ENCODE data around the gene DENND1A.
"Not testable (repeated sequence)": the region's sequence is repeated elsewhere in the genome, so short reads cannot be mapped to it uniquely, and the experiment has no call there.

The DENND1A gene

DNA sequence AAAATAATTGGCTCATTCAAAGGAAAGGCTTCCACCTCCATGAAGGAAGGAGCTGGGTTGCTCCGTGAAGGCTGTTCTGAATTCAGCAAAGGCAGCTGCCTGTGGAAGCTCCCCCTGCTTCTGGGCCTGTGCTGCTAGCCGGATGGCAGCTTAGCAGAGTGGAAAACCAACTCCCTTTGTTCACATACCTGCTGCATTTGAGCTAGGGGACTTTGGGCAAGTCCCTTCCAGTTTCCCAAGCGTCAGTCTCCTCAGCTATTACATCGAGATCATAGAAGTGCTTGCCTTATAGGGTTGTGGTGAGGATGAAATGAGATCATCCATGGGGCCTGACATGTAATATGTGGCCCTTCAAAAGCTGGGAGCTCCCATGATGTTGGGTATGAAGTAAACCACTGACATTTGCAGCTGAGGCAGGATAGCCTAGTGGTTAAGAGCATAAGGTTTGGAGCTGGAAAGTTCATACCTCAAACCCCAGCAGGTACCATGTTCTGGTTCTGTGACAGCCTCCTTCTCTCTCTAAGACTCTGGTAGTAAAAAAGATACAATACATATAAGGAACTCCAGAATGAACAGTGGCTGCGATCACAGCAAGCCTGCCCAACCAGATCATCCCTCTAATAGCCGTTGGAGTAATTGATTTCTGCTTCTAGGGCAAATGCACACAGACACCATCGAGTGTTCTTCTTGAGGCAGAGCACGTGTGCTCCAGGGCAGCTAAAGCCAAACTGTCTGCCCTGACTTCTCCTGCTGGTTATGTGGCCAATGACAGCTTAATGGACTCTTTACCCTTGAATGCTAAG is 11.0 kb upstream of the DENND1A start:
- H3K4me3 ChIP-seq (ENCODE audit: low read length) = no peak overlapping the region
- TF ChIP-seq CTCF (conservative IDR thresholded peaks at IDR 0.05; ENCODE audit: low read depth, low read length) = peak; percentile 22
- DNase-seq (ENCODE audit: low read depth) = no peak

DNA sequence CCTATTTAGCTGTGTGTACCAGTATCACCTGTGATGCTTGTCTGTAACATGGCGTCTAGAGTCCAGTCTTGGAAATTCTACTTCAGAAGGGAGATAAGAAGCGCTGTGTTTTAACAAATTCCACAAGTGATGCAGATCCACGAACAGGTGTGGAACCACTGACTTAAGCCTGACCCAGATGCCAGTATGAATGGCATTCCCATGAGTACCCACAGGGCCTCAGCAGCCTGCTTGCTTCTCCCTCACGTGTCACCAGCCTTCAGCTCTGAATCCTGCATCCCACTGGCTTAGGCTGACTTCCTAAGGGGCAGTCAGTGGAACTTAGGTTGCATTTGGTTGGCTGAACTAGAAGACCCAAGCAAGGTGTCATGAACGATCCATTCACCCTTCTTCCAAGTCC is 8.5 kb upstream of the DENND1A start:
- TF ChIP-seq CTCF (conservative IDR thresholded peaks at IDR 0.05; ENCODE audit: low read depth, low read length) = no peak
- no peak overlapping the region for H3K4me3 ChIP-seq (ENCODE audit: low read length)
- no peak for DNase-seq (ENCODE audit: low read depth)

DNA sequence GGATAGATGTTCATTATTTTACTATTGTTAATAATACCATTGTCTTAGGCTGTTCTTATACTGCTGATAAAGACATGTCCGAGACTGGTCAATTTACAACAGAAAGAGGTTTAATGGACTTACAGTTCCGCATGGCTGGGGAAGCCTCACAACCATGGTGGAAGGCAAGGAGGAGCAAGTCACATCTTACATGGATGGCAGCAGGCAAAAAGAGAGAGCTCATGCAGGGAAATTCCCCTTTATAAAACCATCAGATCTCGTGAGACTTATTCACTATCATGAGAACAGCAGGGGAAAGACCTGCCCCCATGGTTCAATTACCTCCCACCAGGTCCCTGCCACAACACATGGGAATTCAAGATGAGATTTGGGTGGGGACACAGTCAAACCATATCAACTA is 6.6 kb upstream of the DENND1A start:
- not testable (repeated sequence) for H3K4me3 ChIP-seq (ENCODE audit: low read length); DNase-seq (ENCODE audit: low read depth)

GRCh38 chr9:123933440-123934212 is 3.7 kb upstream of the DENND1A start:
- no peak for TF ChIP-seq CTCF (conservative IDR thresholded peaks at IDR 0.05; ENCODE audit: low read depth, low read length)
- no peak overlapping the region for H3K4me3 ChIP-seq (ENCODE audit: low read length)
- DNase-seq (ENCODE audit: low read depth) = no peak

DNA sequence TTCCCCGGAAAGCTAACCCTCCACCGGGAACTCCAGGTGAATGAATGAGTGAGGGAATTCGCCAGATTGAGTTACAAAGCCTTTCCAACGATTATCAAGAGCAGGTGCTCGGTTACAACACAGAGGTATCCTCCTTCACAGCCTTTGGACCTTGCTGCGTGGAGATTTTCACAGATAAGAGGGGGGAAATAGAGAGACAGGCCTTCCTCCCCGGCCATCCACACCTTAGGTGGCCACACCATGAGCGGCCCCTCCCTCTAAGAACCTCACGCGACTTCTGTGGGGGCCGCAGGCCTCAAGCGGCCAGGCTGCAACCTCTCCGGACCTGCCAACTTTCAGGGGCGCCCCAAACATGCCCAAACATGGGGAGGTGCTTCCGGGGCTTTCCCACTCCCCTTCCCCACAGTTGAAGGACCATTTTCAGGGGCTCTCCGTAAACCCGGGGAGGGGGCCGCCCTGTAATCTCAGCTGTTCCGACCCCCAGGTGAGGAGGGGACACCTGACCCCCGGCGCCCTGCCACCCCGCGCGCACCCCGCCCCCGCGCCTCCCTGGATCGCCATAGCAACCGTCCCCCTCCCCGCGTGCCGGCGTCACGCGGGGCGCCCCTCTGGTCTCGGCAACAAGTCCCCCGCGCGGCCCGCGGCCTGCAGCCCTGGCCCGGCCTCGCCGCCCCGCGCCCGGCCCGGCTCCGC is 603 bp downstream of the DENND1A start:
- H3K4me3 ChIP-seq (ENCODE audit: low read length) = peak overlapping the region; percentile 64
- TF ChIP-seq CTCF (conservative IDR thresholded peaks at IDR 0.05; ENCODE audit: low read depth, low read length) = no peak
- no peak for DNase-seq (ENCODE audit: low read depth)

GRCh38 chr9:123928533-123929176 is 1.3 kb downstream of the DENND1A start:
- DNase-seq (ENCODE audit: low read depth) = no peak
- peak overlapping the region; percentile 64 for H3K4me3 ChIP-seq (ENCODE audit: low read length)
- TF ChIP-seq CTCF (conservative IDR thresholded peaks at IDR 0.05; ENCODE audit: low read depth, low read length) = no peak

All from retinal pigment epithelial cell (primary cell).